Putamen (tissue), 1 donor: ENCODE results near the gene MAN1B1.
A peak's percentile ranks its signal among the peaks of the same experiment; 100 is the strongest.
"Not testable (repeated sequence)": the region's sequence is repeated elsewhere in the genome, so short reads cannot be mapped to it uniquely, and the experiment has no call there.

Experiments used
- DNase-seq: peaks from one replicate; pipeline ENCODE4 v3.0.0-alpha.2; 2016; ENCODE audit warnings: low spot score

Gene MAN1B1

DNA sequence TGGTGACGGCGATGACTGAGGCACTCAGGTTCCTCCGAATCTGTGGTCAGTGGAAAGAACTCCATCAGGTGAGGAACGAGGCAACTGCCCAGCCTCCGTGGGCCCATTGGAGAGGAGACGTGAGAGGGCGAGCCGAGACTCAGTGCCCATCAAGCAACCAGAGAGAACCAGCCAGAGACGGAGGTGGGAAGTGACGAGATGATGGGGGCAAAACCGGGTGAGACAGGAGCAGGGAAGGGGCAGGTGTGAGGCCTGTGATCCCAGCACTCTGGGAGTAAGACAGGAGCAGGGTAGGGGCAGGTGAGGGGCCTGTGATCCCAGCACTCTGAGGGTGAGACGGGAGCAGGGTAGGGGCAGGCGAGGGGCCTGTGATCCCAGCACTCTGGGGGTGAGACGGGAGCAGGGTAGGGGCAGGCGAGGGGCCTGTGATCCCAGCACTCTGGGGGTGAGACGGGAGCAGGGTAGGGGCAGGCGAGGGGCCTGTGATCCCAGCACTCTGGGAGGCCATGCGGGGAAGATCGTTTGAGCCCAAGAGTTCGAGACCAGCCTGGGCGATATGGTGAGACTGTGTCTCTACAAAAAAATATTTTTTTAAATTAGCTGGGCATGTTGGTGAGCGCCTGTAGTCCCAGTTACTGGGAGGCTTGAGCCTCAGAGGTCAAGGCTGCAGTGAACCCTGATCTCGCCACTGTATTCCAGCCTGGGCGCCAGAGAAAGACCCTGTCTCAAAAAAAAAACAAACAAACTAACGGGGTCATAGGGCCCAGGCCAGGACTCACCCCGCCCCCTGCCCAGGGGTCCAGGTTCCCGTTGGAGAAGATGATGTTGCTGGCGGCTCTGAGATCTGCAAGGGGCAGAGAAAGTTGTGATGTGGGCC lies 24.4 kb downstream of the MAN1B1 start:
- DNase-seq, result no peak

- DNase-seq, result no peak
Measured at GRCh38 chr9:137111788-137112563, 25.2 kb downstream of the MAN1B1 start.

GRCh38 chr9:137112564-137113384 lies 26.0 kb downstream of the MAN1B1 start:
- DNase-seq, result no peak

DNA sequence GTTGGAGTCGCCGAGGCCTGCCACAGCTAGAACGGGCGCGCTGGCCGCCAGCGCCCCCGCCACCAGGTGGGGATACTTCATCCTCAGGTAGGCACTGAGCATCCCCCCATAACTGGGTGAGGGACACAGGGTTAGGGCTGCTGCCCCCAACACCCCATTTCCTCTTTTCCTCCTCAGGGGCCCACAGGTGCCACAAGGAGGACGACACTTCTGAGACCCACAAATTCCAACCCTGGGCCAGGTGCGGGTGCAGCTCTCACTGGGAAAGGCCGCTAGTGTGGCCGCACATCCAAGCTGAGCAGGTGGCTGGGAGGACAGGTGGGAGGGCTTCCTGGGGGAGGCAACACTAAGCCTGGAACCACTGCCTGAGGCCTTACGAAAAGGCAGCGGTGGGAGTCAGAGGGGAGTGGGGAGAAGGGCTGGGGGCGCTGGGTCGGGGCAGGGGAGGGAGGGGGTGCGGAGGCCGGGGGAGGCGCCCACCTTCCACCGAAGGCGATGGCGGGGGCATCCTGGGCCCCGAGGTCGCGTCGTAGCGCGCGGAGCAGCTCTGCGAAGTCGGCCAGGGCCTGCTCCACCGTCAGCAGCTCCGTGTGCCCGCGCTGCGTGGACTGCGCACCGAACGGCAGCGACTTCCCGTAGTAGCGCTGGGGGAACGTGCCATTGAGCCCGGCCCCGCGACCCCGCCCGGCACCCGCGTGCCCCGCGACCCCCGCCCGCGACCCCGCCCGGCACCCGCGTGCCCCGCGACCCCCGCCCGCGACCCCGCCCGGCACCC lies 26.8 kb downstream of the MAN1B1 start:
- DNase-seq, result no peak

DNA sequence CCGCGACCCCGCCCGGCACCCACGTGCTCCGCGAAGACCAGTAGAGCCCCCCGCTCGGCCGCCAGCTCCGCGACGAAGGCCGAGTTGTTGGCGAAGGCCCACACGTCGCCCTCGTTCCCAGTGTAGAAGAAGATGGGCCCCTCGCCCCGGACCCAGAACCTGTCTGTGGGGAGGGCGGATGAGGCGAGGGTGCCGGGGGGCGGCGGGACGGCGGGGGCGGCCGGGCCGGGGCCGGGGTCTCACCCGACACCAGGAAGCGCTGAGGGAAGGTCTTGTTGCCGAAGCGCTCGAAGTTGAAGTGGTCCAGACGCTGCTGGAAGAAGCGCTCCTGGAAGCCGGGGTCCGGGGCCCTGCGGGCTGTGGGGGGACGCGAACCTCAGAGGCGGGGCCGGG lies 27.4 kb downstream of the MAN1B1 start:
- DNase-seq, result no peak

- DNase-seq, result peak; percentile 74
Measured at GRCh38 chr9:137114613-137115393, 28.0 kb downstream of the MAN1B1 start, which contains the start of gene DPP7. Gene DPP7, minus strand, starts transcription at chr9:137114733. Its CDS starts 20 bp downstream, at chr9:137114713.

DNA sequence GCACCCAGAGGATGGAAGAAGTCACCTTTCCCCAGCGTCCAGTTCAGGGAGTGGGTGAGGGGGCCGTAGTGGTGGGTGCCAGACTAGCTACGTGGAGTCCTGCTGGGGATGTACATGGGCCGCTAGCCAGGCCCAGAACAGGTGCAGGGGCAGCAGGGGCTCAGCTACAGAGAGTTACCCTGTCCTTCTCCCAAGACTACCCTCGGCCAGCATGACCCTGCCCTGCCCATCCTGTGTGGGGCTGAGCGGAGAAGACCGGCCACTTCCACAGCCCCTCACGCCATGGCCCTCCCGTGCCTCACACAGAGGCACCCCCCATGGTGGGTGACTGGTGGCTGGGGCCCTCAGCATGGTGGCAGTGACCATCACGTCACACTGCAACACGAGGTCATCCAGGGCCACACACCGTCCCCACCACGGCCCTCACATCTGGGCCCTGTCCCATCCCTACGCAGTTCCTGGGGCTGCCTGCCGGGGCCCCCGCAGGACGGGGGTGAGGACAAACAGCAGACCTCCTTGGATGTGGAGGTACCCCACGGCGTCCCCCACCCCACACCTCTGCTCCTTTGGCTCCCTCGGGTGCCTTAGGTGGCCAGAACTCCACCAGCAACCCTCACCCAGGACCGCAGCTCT lies 28.7 kb downstream of the MAN1B1 start:
- no peak for DNase-seq

DNA sequence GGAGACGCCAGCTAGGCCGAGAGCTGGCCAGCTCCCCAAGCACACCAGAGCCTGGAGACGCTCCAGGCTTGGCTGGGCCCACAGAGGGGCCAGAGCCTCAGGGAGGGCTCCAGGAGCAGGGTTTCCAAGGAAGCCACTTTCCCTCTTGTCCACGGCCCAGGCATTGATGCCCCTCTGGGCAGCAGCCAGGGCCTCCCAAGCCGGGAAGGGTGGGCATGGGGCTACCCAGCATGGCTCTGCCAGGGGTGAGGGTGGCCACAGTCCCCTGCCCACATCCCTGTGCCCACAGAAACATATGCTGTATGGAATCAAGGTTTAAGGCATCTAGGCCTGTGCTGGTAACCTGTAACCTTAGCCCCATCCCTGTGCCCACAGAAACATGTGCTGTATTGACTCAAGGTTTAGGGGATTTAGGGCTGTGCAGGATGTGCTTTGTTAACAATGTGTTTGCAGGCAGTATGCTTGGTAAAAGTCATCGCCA lies 29.3 kb downstream of the MAN1B1 start:
- DNase-seq, result no peak

DNA sequence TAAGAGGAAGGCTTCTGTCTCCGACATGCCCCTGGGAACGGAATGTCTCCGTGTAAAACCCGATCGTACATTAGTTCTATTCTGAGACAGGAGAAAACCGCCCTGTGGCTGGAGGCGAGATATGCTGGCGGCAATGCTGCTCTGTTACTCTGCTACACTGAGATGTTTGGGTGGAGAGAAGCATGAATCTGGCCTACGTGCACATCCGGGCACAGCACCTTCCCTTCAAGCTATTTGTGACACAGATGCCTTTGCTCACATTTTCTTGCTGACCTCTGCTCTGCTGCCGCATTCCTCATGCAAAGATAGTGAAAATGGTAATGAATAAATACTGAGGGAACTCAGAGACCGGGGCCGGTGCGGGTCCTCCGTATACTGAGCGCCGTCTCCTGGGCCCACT lies 29.9 kb downstream of the MAN1B1 start:
- DNase-seq, result no peak

DNA sequence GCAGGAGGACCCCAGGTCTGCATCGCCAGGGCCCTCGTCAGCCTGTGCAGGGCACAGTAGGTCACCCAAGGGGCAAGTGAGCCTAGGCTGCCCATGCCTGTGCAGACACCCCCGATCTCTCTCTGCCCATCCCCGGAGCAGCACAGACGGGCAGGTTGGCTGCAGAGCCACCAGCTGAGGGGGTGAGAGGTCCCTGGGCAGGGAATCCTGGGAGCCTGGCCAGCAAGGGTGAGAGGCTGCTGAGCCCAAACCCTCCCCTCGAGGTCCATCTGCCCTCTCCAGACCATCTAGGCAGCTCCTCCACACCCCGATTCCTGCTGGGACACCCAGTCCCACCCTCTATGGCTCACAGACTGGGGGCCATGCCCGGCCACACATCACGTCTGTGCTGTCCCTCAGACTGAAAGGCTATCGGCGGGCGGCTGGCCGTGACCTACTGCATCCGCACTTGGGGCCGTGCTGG lies 30.5 kb downstream of the MAN1B1 start:
- DNase-seq, result no peak

- not testable (repeated sequence) for DNase-seq
Measured at GRCh38 chr9:137118092-137118603, 31.4 kb downstream of the MAN1B1 start.

GRCh38 chr9:137121927-137122795 lies 35.4 kb downstream of the MAN1B1 start:
- DNase-seq, result not testable (repeated sequence)

DNA sequence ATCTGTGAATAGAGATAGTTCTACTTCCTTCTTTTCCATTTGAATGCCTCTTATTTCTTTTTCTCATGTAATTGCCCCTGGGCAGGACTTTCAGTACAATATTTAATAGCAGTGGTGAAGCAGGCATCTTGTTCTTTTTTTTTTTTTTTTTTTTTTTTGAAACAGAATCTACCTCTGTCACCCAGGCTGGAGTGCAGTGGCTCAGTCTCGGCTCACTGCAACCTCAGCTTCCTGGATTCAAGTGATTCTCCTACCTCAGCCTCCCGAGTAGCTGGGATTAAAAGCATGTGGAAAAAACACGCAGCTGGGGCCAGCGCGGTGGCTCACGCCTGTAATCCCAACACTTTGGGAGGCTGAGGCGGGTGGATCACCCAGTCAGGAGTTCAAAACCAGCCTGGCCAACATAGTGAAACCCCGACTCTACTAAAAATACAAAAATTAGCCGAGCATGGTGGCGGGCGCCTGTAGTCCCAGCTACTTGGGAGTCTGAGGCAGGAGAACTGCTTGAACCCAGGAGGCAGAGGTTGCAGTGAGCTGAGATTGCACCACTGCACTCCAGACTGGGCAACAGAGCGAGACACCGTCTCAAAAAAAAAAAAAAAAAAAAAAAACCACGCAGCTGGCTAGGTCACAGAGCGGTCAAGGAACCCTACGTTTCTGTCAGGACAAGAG lies 36.1 kb downstream of the MAN1B1 start:
- DNase-seq, result not testable (repeated sequence)

DNA sequence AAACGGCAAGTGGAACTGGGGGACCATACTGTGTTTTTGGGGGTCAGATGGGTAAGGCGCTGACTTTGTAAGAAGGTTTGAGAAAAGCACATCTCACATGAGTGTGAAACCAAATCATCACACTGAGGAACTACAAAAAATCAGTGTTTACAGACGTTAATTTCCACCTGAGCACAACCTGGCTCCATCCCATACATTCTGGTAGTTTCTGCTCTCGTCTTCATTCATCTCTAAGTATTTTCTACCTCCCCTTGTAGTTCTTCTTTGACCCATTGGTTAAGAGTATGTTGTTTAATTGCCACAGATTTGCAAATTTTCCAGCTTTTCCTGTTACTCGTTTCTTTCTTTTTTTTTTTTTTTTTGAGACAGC lies 36.7 kb downstream of the MAN1B1 start:
- DNase-seq, result no peak

DNA sequence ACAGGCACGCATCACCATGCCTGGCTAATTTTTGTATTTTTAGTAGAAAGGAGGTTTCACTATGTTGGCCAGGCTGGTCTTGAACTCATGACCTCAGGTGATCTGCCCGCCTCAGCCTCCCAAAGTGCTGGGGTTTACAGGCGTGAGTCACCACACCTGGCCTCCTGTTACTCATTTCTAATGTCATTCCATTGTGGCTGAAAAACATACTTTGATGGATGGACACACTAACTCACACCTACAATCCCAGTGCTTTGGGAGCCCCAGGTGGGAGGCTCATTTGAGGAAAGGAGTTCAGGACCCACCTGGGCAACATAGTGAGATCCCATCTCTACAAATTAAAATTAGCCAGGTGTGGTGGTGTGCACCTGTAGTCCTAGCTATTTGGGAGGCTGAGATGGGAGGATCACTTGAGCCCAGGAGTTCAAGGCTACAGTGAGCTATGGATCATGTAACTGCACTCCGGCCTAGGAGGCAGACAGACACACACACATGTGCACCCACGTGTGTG lies 37.2 kb downstream of the MAN1B1 start:
- not testable (repeated sequence) for DNase-seq

DNA sequence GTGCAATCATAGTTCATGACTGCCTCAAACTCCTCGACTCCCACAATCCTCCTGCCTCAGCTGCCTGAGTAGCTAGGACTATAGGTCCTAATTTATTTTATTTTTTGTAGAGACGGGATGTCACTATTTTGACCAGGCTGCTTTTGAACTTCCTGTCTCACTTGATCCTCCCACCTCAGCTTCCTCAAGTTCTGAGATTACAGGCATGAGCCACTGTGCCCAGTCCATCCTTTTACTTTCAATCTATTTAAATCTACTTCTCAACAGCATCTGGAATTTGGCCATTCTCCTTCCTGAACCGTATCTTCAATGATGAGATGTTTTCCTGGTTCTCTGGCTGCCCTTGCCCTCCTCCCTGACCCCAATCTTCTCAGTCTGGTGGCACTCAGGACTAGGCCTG lies 40.0 kb downstream of the MAN1B1 start:
- no peak for DNase-seq

- no peak for DNase-seq
Measured at GRCh38 chr9:137127301-137128157, 40.7 kb downstream of the MAN1B1 start.
